Ureter (tissue), 1 donor: ENCODE measurements around the gene APCDD1. TPM values are rescaled to one million over a fixed set of nuclear protein-coding genes. Genes with fewer than 3 reads are reported as not detected.

Experiments used
- DNase-seq: peaks from one replicate; pipeline ENCODE4 v3.0.0-alpha.2; 2020; ENCODE audit warnings: low spot score
- total RNA-seq: library from RNA; stranded (reverse); gene quantifications from one replicate; pipeline ENCODE4 v1.2.4, GENCODE V29; 2023
- donor health status: DM: yes; HTN: yes; CAD: no.

The APCDD1 gene
- total RNA-seq = 98.4 TPM

DNA sequence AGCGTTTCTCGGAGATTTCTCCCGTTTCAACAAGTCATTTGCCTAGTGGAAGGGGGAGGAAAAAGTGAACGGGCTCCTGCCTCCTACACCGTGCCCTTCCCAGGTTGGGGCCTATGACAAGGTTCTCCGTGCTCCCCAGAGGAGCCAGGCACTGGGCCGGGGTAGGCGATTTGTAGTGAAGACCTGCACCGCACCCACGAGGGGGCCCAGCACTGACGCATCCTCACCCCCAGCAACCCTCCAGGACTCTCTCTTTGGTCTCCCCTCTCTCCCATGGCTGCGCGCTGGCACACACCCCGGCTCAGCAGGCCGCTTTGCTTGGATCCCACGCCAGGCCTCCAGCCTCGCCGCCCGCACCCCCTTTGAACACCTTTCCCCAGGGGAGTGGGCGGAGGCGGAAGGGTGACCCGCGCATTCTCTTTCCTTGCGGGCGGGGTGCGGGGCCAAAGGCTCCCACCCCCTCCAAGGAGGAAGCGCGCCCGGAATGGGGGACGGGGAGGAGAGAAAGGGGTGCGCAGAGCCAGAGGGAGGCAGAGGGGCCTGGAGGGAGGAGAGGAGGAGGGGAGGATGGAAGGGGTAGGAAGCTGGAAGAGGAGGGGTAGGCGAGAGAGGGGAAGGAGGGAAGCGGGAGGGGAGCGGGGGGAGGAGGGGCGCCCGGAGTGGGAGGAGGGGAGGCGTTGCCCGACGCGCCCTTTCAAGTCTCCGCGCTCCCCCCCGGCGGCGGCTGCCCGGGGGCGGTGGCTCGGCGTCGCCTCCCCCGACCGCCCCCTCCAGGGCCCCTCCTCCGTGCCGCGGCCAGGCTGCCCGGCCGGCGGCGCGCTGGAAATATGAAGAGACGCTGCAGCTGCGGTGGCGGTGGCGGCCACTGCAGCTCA is at the start of gene APCDD1:
Gene APCDD1 (plus strand): TSS at position 830 of the 875 bp plus-strand sequence. CDS start 347 bp downstream, outside the sequence.
- DNase-seq = peak; percentile 84

DNA sequence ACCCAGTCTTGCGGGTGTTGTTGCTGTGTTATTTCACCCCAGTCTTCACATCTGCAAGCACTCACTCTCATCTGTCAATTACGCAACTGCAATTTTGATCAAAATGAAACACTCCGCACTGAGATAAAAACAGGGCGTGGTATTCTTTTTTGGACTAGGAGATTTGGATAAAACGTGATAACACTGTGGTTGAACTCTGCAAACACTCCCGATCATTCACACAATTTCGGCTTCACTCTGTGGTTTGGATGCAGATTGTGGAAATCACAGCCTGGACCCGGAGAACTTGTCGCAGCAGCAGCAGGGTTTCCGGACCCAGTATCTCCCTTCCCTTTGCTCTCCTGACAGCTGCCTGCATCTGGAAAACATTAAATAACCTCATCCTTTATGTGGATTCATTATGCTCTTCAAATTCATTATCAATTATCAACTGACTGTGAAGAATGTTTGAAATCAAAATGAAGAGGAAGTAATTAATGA is 49.4 kb upstream of the APCDD1 start:
- no peak for DNase-seq

DNA sequence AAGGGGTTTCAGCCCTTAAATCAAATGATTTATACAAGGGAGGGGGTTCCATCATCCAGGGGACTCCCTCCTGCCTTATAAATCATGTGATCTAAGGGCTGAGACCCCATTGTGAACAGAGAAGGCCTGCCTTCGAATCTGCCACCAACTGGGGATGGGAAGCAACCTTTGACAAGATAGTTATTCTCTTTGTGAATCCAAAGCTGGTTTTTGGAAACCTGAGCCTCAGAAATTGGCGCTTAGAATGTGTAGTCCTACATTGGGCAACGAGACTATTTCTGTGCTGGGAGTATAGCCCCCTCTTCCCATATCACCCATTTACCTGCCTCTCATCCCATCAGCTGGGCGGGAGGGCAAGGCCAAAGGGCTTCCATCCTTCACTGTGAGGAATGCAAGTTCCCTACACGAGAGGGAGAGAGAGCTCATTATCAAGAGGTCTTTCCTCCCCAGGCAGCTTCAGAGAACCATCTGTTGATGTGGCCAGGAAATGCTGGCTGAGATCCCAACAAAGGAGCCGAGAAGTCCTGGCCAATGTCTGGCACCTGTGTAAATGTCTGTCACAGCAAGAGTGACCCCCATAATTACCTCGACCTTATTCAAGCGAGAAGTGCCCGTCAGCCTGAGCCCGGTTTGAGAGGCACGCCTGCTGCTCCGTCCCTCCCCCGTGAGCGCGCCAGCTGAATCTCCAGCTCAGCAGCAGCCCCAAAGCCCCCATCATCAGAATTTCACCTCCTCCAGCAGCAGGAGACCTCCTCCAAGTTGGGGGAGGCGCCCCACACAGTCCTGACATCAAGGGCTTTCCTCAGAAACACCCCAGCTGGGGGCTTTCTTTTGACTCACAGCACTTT is 48.4 kb upstream of the APCDD1 start:
- no peak for DNase-seq

DNA sequence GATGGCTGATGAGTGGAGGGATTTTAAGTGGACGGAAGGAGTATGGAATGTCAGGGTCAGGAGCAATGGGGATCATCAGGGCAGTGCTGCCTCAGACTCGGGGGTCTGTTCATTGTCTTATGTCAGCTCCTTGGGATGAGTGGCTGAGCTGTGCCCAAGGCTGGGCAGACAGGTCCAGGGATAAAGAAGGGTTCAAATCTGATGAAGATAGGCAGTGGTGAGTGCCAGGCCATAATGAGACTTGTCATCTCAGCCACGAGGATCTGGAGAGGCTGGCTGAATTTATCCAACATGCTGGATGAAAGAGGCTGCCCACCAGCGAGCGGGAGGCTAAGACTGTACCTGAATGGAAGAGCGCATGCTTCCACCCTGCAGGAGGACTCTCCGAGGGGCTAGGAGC is 46.3 kb upstream of the APCDD1 start:
- no peak for DNase-seq

DNA sequence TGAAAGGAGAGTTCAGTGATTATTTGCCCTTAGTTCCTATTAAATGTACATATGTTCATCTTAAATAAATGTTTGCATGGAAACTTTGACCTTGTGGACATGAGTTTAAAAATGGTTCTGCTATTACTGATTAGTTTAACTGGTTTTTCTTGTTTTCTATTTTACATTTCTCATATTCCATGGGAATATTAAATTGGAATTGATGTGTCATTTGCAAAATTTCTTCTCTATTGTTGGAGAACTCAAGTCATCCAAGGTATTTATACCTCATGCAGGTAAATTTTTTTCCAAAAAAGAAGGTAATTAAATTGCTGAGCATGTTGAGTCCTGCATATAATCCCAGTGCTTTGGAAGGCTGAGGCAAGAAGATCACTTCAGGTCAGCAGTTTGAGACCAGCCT is 45.4 kb upstream of the APCDD1 start:
- no peak for DNase-seq

DNA sequence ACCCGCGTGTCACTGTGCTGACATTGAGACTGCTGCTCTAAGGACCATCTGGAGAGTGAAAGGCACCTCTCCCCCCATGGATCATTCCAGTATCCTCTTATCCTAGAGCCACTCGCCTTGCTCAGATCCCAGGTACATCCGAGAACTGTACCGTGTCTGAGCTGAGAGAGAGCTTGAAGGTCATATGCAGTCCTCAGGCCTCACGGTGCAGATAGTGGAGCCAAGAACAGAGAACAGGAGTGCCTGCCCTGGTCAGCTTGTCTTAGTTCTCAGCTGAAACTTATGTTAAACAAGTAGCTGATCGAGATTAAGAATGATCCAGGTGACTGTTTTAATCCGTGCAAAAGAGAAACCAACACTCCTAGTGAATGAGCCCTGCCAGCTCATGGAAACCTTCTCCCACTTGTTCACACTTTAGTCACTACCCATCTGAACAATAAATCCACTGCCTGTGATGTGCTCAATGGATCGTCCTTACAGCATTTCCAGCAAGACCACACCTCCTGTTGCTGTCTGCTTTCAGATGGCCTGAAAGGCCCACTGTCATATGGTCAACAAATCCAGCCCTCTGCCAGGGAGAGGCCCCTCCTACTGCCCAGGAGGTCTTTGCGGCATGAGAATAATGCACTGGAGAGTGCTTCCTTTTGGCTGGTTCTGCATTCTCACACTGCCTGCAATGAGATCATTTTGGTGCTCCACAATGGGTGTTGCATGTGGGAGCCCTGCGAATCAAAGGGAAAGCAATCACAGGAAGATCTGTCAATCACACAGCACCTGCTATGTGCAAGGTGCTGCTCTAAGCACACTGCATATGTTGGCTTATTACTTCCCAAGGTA is 43.7 kb upstream of the APCDD1 start:
- DNase-seq = no peak

DNA sequence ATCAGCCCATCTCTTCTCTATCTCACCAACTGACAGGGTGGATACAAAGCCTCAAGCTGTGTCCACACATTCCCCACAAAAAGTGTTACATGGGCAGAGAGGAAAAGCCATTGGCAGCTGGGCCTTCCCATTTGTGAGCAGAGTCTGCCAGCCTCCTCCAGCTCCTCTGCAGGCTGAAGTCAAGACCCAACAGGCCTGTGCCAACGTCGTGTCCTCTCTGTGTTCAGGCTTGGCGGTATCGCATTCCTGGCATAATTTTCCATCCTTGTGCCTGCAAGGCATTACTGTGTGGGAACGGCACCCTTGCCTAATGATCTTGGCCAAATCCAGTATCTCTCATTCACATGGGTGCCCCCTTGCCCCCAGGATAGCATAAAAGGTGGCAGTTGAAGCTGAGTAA is 41.5 kb upstream of the APCDD1 start:
- DNase-seq = no peak

DNA sequence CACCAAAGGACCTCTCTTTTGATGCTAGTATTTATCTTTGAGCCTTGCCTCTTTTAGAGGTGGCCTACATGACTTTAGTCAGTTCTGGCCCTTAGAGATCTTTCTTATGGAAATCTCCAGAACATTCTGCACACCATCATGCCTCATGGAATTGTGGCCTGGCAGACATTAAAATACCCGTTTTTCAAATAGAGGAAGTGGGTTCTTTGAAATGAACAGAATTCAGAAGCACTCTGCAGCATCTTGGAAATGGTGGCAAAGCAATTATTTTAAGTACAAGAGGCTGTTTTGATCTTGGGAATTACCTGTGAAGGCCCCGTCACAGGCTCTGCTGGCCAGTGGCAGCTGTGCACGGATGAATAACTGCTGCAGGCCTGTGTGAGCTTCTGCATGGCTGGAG is 40.7 kb upstream of the APCDD1 start:
- no peak for DNase-seq

DNA sequence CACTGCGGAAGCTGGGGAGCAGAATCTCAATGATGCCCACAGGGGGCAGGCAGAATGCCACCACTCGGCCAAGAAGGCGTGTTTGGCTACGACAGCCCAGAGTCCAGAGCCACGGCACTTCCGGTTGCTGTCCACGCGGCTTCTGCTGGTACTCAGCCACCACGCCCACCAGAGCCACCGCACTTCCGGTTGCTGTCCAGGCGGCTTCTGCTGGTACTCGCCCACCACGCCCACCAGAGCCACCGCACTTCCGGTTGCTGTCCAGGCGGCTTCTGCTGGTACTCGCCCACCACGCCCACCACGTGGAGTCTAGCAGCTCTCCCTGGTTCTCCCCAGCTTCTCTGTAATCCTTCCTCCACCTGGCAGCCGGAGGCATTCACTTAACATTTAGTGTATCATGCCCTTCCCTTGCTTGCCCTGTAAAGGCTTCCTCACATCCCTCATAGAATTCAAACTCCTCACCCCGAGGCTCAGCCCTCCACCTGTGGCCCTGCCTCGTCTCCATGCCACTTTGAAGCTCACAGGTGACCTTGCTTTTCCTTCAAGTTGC is 40.1 kb upstream of the APCDD1 start:
- no peak for DNase-seq

DNA sequence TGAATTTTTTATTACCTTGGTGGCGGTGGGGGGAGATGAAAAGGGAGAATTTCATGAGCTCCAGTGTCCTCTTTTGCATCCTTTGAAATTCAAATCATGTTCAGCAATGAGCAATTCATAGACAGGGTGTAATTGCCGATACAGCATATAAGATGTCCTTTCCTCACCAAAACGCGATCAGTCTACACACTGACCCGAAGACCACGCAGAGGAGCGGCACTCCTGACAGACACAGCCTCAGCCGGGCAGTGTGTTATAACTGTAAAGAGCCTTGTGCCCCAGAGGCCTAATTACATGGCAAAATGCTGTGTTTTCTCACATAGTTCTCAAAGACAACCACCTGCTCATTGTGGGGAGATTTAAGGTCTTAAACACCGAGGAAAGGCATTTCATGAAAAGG is 38.4 kb upstream of the APCDD1 start:
- DNase-seq = no peak

DNA sequence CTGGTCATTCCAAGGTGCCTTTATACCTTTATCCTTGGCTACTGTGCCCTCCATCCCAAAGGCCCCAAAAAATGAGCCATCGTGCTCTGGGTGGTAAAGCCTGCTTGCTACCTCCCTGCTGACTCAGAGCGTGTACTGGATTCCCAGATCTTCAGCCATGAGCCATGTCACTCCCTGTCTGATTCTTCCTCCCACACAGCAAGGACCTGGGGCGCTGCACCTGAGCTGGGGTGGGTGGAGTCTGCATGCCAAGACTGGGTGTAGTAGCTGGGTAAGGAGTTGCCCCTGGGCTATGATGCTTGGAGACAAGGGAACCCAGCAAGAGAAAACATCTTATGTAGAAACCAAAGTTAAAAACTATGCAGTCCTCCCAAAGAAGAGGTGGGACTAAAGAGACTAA is 37.2 kb upstream of the APCDD1 start:
- no peak for DNase-seq

DNA sequence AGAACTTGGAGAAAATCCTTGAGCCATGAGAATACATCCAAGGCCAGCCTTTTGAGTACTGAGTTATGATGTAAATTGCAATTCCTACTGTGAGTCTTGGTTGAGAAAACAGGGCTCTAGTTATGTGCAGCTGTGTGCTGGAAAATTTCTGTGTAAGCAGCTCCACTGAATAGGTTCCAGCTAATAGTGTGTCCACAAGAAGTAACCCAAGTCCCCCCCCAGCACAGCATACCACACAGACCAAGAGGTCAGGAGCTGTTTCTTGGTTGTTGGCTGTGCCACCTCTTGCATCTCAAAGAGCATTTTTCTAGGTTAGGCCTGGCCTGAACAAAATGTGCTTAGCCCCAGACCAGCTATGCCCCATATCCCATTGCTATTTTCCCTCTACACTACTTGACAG is 36.8 kb upstream of the APCDD1 start:
- DNase-seq = no peak

DNA sequence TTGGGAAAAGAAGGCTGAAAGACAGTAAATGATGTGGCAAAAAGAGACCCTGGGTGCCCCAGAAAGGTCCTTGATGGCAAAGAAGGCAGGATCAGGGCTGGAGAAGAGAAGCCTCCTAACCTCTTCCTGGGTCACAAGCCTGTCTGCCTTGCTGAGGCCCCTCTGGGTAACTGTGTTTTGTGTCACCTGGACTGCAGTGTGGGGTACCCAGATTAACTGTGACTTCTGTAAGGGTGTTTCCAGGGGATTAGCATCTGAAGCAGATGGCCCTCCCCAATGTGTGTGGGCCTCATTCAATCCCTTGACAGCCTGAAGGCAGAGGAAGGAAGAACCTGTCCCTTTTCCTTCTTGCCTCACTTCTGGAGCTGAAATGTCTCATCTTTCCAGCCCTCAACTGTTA is 35.6 kb upstream of the APCDD1 start:
- DNase-seq = no peak

DNA sequence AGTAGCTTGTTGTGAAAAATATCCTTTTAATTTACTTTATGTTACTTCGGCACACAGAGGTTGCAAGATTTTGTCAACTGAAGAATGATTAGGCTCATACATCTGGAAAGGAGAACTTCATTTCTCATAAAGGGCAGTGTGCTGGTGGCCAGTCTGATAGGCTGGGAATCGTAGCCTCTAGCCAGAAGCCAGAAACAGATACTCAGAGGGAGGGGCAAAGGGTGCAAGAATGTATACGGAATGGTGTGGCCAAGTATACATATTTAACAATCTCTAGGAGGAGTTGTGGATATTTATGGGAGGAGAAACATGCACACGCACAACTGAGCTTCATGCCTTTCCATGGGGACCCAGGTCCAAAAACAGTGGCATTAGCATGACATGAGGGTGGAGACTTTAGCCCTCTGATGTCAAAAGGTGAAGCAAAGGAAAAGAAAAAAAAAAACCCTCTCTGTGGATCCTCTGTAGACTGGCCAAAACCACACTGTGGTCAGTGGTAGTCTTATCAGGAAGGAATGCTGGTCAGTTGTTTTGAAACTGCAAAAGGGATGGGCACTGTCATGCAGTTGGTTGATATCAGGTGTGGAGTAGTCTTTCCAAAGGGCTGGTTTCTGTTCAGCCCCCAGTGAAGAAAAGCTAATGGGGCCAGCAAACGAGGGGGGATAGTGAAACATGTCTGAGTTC is 34.9 kb upstream of the APCDD1 start:
- no peak for DNase-seq

DNA sequence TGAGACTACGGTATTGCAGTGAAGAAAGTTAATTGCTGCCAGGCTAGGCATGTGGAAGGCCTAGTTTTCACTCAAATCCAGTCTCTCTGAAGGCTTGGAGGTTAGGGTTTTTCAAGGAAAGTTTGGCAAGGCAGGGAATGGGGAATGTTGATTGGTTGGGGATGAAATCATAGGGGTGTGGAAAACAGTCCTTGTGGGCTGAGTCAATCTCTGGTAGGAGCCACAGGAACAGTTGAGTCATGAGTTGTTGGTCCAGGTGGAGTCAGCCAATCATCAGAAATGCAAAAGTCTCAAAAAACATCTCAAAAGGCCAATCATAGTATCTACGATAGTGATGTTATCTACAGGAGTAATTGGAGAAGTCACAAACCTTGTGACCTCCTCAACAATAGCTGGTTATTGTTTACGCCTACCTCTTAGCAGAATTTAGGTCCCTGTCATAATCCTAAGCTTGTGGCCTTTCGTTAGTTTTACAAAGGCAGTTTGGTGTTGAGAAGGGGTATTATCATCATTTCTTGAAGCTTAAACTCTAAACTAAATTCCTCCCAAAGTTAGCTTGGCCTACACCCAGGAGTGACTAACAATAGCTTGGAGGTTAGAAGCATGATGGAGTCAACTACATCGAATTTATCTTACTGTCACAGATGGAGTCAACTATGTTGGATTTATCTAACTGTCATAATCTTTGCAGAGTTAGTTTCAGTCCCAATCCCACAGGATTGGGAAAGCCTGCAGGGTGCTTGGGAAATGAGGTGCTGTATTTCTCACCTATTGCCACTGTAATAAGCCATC is 33.7 kb upstream of the APCDD1 start:
- no peak for DNase-seq

DNA sequence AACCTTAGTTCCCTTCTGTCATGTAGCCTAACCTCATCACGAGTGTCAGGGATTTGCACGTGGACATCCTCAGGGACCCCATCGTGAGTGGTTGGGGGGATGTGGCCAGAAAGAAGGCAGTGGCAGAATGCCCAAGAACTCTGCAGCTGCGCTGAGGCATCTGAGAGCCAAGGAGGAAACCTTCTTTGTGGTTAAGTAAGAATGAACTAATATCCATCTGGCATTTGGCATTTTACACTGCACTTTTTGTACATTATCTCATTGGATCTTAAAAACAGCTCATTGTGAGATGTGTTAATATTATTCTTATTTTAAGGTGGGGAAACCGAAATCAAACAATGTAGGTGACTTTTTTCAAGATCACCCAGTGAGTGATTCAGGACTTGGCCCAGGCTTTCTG is 32.6 kb upstream of the APCDD1 start:
- DNase-seq = no peak

DNA sequence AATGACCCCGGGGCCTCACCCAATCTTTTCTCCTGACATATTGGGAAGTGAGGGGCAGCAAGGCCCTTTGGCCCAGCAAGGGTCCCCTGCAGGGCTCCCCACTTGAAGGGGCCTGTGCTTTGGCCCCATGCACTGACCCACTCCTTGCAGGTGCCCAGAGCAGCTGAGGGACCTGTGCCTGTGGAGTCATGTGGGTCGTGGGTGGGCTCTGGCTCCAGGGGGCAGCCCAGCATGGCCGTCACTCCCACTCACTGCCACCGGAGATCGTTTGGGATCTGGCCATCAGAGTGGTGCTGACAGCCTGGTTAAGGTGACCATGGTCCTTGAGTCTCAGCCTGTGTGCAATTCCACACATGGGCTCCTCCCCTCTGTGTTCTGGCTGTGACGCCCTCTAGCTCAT is 31.7 kb upstream of the APCDD1 start:
- no peak for DNase-seq

DNA sequence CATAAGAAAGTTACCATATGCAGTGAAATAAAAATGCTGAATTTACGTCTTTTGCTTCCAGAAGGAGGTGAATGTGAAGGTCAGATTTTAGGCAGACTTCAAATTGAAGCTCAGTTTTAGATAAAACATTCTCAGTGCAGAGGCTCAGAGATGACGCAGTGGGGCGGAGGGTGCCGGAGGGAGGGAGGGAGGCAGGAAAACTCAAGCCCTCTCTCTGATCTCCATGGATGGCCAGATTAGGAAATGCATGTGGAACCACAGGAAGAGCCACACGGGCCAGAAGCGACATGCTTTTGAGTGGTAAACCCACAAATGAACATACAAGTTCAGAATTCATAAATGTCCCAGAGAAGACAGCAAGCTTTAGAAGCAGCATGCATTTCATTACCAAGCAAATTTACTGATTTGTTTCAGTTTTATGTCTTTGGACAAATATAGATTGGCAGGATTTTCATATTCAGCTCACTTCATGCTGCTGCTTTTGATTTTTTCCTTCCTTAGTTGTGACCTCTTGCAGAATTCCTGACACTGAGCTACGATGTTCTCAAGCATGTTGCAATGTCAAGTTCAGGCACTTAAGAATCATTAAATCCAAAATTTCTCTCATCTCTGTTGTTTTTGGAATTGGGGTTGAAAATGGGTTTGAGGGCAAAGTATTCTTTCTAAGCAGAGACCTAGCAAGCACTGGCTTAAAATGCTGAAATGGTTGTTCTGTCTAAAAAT is 29.7 kb upstream of the APCDD1 start:
- peak; percentile 58 for DNase-seq

DNA sequence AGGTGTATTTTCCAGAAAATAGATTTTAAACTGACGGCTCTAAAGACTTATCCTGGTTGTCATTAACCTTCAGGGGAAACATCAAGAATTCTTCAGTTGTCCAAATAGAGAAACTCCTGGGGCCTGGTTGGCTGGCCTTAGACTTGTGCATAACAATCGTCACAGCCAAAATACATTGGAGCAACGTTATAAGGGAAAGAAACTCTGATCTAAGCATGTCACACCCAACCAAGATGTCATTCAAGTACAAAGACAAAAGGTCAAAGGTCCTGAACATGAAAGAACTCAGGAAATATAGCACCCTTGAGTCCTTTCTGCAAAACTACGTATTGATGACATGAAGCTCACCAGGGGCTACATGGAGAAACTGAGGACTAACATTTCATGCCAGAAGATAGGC is 23.8 kb upstream of the APCDD1 start:
- DNase-seq = no peak

DNA sequence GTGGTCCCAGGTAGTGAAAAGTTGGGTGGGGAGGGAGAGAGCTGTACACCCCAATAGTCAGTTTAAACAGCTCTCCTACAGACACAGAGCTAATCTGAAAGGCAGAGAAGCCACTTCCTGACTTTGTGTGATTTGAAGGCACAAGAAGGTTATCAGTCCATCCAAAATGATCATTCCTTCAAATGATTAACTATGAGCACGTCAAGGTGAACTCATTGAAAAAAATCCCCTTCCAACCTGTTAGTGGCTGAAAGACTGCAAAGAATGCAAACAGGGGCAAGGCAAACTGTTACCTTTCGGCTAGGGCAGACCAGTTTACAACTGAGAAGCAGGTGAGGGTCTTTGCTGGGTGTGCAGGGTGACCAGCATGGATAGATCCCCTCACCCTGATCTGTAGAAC is 22.8 kb upstream of the APCDD1 start:
- DNase-seq = no peak
